ENCODE measurements around the gene PLEKHG2. TPM values are rescaled to one million over a fixed set of nuclear protein-coding genes. Genes with fewer than 3 reads are reported as not detected.

The PLEKHG2 gene
- total and polyA plus RNA-seq, 2 donors, result 13.0 to 30.8 TPM

DNA sequence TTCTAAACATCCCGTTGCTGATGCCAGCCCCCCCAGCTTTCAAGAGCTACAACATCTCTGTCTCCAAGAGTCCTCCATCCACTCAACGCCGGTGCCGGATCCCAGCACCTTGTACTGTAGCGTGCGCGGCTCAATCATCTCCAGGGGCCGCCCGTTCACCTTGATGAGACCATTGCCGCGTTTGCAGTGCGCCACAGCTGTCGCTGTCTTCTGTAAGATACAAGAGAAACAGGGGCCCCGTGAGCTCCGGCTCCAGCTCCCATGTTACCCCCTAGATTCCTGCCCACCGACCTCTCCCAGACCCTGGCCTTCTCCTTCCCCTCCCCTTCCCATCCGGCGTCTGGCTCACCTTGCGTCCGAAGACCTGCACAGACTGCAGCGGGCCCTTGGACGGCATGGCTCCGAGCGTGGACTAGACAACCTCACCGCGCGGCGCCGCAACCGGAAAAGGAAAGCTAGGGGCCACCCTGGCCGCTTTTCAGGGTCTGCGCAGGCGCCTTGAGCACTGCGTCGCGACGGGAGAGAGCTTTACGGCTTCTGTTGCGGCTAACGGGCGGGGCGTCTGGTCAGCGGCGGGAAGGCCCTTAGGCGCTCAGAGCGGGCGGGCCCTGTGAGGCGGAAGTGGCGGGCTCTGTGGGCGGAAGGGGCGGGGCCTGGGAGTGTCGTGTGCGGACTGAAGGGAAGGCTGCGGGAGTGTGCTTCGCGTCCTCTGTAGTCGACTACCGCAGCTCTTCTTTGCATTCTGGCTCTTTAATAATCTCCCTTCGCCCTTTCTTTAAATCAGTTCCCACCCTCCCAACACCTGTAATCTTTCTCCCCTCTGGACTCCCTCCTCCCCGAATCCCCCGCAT lies 23.3 kb downstream of the PLEKHG2 start, which contains the start of gene RPS16:
RPS16 (minus strand) TSS at position 451 of the 851 bp plus-strand sequence; CDS start at position 397, 54 bp downstream.
- peak; percentile 83 to 98 (median 95) for DNase-seq (ENCODE audit: low read depth in 6 of 9, low spot score in 9 of 9)
- Histone ChIP-seq H3K36me3 (ENCODE audit: control insufficient read depth in 2 of 2, insufficient read depth in 2 of 2, low read length in 1 of 2) (peaks cover 26 to 34% of the 10 kb centered on the region in 2 donors), H3K4me1 (ENCODE audit: control insufficient read depth in 2 of 2, insufficient read depth in 2 of 2, low read length in 2 of 2) (peaks cover 11 to 26% of the 10 kb centered on the region in 2 donors), H3K4me3 (ENCODE audit: low read length in 2 of 2) (peak within 1 kb of the TSS; percentile 76 to 86), H3K9me3 (ENCODE audit: control insufficient read depth in 2 of 2, insufficient read depth in 1 of 2, low read length in 1 of 2) (no peaks in the 10 kb centered on the region), H3K27me3 (ENCODE audit: control insufficient read depth in 2 of 2, insufficient read depth in 1 of 2, low read length in 1 of 2) (peaks cover 0 to 6% of the 10 kb centered on the region in 2 donors), H3K27ac (ENCODE audit: low read depth in 1 of 2, low read length in 1 of 2) (peak within 1 kb of the TSS; percentile 86 to 94)
- WGBS, result under 1% methylated on average over 61 of the region's 61 CpGs

DNA sequence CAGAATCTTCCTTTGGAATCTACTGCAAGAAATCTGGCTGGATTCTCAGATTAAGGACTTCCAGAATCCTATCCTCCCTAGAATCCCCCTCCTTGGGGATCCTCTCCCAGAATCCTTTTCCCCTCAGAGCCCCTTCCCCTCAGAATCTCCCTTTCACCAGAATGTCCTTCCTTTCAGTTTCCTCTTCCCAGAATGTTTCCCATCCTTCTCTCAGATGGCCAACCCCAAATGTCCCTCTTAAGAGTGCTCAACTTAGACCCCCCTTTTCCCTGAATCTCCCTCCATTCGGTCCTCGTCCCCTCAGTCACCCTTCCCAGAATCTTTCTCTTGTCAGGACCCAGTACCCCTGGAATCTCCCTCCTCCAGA lies 23.9 kb downstream of the PLEKHG2 start:
- WGBS, result 6% methylated on average over 2 of the region's 2 CpGs
- Histone ChIP-seq H3K27ac (ENCODE audit: low read depth in 1 of 2, low read length in 1 of 2) (peak overlapping the region; percentile 86 to 94), H3K4me3 (ENCODE audit: low read length in 2 of 2) (peak overlapping the region; percentile 76 to 86), H3K9me3 (ENCODE audit: control insufficient read depth in 2 of 2, insufficient read depth in 1 of 2, low read length in 1 of 2) (no peaks in the 10 kb centered on the region), H3K36me3 (ENCODE audit: control insufficient read depth in 2 of 2, insufficient read depth in 2 of 2, low read length in 1 of 2) (peaks cover 26 to 32% of the 10 kb centered on the region in 2 donors), H3K27me3 (ENCODE audit: control insufficient read depth in 2 of 2, insufficient read depth in 1 of 2, low read length in 1 of 2) (peaks cover 0 to 6% of the 10 kb centered on the region in 2 donors), H3K4me1 (ENCODE audit: control insufficient read depth in 2 of 2, insufficient read depth in 2 of 2, low read length in 2 of 2) (peaks cover 11 to 22% of the 10 kb centered on the region in 2 donors)
- no peak for DNase-seq (ENCODE audit: low read depth in 6 of 9, low spot score in 9 of 9)

DNA sequence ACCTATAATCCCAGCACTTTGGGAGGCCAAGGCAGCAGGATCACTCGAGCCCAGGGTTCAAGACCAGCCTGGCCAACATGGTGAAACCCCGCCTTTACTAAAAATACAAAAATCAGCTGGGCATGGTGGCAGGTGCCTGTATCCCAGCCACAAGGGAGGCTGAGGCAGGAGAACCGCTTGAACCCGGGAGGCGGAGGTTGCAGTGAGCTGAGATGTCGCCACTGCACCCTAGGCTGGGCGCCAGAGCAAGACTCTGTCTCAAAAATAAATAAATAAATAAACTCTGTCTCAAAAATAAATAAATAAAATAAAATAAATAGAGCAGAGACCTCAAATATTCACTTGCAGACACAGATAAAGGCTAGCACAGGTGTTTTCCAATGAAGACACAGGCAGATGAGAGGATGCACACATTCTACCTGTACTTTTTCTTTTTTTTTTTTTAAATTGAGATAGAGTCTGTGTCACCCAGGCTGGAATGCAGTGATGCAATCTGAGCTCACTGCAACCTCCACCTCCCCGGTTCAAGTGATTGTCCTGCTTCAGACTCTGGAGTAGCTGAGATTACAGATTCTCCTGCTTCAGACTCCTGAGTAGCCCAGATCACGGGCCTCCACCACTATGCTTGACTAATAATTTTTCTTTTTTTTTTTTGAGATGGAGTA lies 25.9 kb downstream of the PLEKHG2 start:
- H3K4me1 ChIP-seq (ENCODE audit: control insufficient read depth in 2 of 2, insufficient read depth in 2 of 2, low read length in 2 of 2), result peaks cover 11 to 22% of the 10 kb centered on the region in 2 donors
- DNase-seq (ENCODE audit: low read depth in 6 of 9, low spot score in 9 of 9), result no peak
- no peaks in the 10 kb centered on the region for H3K9me3 ChIP-seq (ENCODE audit: control insufficient read depth in 2 of 2, insufficient read depth in 1 of 2, low read length in 1 of 2)
- peaks cover 0 to 6% of the 10 kb centered on the region in 2 donors for H3K27me3 ChIP-seq (ENCODE audit: control insufficient read depth in 2 of 2, insufficient read depth in 1 of 2, low read length in 1 of 2)
- H3K27ac ChIP-seq (ENCODE audit: low read depth in 1 of 2, low read length in 1 of 2), result no peak overlapping the region
- 97% methylated on average over 9 of the region's 9 CpGs for WGBS
- peaks cover 10 to 15% of the 10 kb centered on the region in 2 donors for H3K36me3 ChIP-seq (ENCODE audit: control insufficient read depth in 2 of 2, insufficient read depth in 2 of 2, low read length in 1 of 2)
- no peak overlapping the region for H3K4me3 ChIP-seq (ENCODE audit: low read length in 2 of 2)

DNA sequence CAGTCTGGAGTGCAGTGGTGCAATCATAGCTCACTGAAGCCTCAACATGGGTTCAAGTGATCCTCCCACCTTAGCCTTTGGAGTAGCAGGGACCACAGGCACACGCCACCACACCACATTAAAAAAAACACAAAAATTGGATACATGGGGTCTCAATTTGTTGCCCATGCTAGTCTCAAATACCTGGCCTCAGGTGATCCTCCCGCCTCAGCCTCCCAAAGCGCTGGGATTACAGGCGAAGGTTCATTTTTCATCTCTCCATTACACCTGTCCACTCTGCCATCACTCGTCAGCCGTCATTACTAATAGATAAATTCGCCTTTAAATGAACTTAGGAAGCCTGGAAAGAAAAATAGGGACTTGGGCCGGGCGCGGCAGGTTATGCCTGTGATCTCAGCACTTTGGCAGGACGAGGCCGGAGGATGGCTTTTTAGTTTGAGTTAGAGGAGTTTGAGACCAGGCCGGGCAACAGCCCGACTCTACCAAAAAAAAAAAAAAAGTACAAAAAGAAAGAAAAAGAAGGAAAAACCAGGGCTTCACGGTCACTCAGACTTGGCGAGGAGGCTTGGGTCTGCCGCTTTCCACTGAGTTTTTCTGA lies 32.2 kb downstream of the PLEKHG2 start:
- peak overlapping the region; percentile 96 to 99 for H3K27ac ChIP-seq (ENCODE audit: low read depth in 1 of 2, low read length in 1 of 2)

DNA sequence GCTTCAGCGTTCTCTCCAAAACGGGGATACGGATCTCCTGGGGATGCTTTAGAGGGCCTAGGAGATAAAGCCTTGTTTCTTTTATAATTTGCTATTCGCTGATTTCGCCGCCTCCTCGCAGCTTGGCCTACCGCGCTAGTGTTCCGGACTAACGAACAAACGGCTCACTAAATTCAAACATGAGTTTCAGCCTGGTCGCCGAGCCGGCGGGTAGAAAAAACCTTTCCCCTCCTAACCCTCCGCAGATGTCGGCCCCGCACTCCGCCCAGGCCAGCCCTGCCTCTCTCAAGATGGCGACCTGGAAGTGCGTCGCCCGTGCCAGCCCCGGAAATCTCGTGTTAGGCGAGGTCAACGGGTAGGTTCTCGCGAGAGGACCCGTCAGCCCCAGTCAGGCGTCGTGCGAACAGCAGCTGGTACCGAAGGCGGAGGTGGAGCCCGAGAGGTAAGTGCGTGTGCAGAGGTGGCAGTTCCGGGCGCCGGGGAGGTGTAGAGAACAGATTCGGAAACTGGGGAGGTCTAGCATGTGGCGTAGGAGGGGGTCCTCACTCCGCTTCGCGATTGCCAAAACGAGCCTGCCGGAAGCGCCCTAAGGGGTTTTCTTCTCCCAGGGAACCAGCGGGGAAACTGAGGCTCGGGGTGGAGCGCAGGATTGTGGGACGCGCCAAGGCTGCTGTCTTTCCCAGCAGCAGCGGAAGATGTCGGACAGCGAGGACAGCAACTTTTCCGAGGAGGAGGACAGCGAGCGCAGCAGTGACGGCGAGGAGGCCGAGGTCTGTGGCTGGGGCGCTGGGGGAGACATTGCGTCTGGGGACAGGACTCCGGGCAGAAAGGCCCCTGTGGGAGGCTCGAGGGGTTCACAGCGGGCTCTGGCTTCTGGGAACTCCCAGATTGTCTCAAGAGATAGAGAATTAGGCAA lies 33.0 kb downstream of the PLEKHG2 start, which contains the start of gene SUPT5H:
SUPT5H (plus strand) TSS at position 387 of the 916 bp plus-strand sequence; CDS start at position 696, 309 bp downstream.
- H3K27me3 ChIP-seq (ENCODE audit: control insufficient read depth in 2 of 2, insufficient read depth in 1 of 2, low read length in 1 of 2), result no peaks in the 10 kb centered on the region
- H3K27ac ChIP-seq (ENCODE audit: low read depth in 1 of 2, low read length in 1 of 2), result peak within 1 kb of the TSS; percentile 96 to 99
- peak; percentile 94 to 99 (median 97) for DNase-seq (ENCODE audit: low read depth in 6 of 9, low spot score in 9 of 9)
- peaks cover 3 to 4% of the 10 kb centered on the region in 2 donors for H3K36me3 ChIP-seq (ENCODE audit: control insufficient read depth in 2 of 2, insufficient read depth in 2 of 2, low read length in 1 of 2)
- peaks cover 18 to 21% of the 10 kb centered on the region in 2 donors for H3K4me1 ChIP-seq (ENCODE audit: control insufficient read depth in 2 of 2, insufficient read depth in 2 of 2, low read length in 2 of 2)
- WGBS, result under 1% methylated on average over 68 of the region's 68 CpGs
- H3K9me3 ChIP-seq (ENCODE audit: control insufficient read depth in 2 of 2, insufficient read depth in 1 of 2, low read length in 1 of 2), result no peaks in the 10 kb centered on the region
- peak within 1 kb of the TSS; percentile 79 to 87 for H3K4me3 ChIP-seq (ENCODE audit: low read length in 2 of 2)

More for the DNA sequence above, 32.2 kb downstream of the PLEKHG2 start:
- peak in 1 of 9 donors; percentile 20 for DNase-seq (ENCODE audit: low read depth in 6 of 9, low spot score in 9 of 9)
- H3K9me3 ChIP-seq (ENCODE audit: control insufficient read depth in 2 of 2, insufficient read depth in 1 of 2, low read length in 1 of 2), result no peaks in the 10 kb centered on the region
- peaks cover 3 to 4% of the 10 kb centered on the region in 2 donors for H3K36me3 ChIP-seq (ENCODE audit: control insufficient read depth in 2 of 2, insufficient read depth in 2 of 2, low read length in 1 of 2)
- H3K4me3 ChIP-seq (ENCODE audit: low read length in 2 of 2), result peak overlapping the region; percentile 79 to 87
- 7% methylated on average over 17 of the region's 17 CpGs for WGBS
- peaks cover 18 to 21% of the 10 kb centered on the region in 2 donors for H3K4me1 ChIP-seq (ENCODE audit: control insufficient read depth in 2 of 2, insufficient read depth in 2 of 2, low read length in 2 of 2)
- no peaks in the 10 kb centered on the region for H3K27me3 ChIP-seq (ENCODE audit: control insufficient read depth in 2 of 2, insufficient read depth in 1 of 2, low read length in 1 of 2)

DNA sequence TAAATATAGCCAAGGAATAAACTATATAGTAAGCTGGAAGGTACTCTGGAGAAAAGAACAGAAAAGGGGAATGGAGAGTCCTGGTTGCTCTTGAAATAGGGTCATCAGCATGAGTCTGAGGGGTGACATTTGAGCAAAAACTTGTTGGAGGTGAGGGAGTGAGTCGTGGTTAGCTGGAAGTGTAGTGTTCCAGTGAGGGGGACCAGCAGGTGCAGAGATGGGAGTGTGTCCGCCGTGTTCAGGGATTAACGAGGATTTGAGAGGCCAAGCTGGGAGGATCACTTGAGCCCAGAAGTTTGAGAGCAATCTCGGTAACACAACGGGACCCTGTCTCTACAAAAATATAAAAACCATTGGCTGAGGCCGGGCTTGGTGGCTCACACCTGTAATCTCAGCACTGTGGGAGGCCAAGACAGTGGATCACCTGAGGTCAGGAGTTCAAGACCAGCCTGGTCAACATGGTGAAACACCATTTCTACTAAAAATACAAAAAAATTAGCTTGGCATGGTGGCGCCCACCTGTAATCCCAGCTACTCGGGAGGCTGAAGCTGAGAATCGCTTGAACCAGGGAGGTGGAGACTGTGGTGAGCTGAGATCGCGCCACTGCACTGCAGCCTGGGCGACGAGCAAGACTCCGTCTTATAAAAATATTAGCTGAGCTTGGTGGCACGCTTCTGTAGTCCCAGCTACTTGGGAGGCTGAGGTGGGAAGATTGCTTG lies 34.1 kb downstream of the PLEKHG2 start:
- Histone ChIP-seq H3K9me3 (ENCODE audit: control insufficient read depth in 2 of 2, insufficient read depth in 1 of 2, low read length in 1 of 2) (no peaks in the 10 kb centered on the region), H3K36me3 (ENCODE audit: control insufficient read depth in 2 of 2, insufficient read depth in 2 of 2, low read length in 1 of 2) (peaks cover 6 to 8% of the 10 kb centered on the region in 2 donors), H3K27ac (ENCODE audit: low read depth in 1 of 2, low read length in 1 of 2) (no peak overlapping the region), H3K4me1 (ENCODE audit: control insufficient read depth in 2 of 2, insufficient read depth in 2 of 2, low read length in 2 of 2) (peaks cover 18 to 21% of the 10 kb centered on the region in 2 donors), H3K27me3 (ENCODE audit: control insufficient read depth in 2 of 2, insufficient read depth in 1 of 2, low read length in 1 of 2) (no peaks in the 10 kb centered on the region), H3K4me3 (ENCODE audit: low read length in 2 of 2) (peak overlapping the region; percentile 79 to 87)
- 92% methylated on average over 16 of the region's 16 CpGs for WGBS
- DNase-seq (ENCODE audit: low read depth in 6 of 9, low spot score in 9 of 9), result no peak

DNA sequence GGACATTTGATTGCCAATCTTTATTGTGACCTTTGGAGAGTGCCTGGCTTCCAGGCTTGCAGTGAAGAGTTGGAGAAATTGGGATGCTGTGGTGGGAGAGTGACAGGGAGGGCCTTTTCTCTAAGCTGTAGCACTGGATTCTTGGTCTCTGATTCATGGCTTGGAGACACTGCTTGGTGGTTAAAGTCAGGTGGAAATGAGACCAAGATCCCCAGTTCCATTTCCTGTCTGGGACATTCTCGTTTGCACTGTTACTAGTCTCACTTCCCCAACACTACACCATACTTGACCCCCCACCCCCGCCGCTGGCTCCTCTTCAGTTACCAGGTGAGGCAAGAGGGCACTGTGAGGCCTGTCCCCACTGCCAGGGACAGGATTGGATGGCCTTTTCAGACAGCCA lies 35.8 kb downstream of the PLEKHG2 start:
- WGBS, result 62% methylated on average over 3 of the region's 3 CpGs
- no peak overlapping the region for H3K4me3 ChIP-seq (ENCODE audit: low read length in 2 of 2)
- H3K36me3 ChIP-seq (ENCODE audit: control insufficient read depth in 2 of 2, insufficient read depth in 2 of 2, low read length in 1 of 2), result peaks cover 9 to 23% of the 10 kb centered on the region in 2 donors
- H3K9me3 ChIP-seq (ENCODE audit: control insufficient read depth in 2 of 2, insufficient read depth in 1 of 2, low read length in 1 of 2), result no peaks in the 10 kb centered on the region
- no peaks in the 10 kb centered on the region for H3K27me3 ChIP-seq (ENCODE audit: control insufficient read depth in 2 of 2, insufficient read depth in 1 of 2, low read length in 1 of 2)
- no peak overlapping the region for H3K27ac ChIP-seq (ENCODE audit: low read depth in 1 of 2, low read length in 1 of 2)
- peaks cover 18 to 21% of the 10 kb centered on the region in 2 donors for H3K4me1 ChIP-seq (ENCODE audit: control insufficient read depth in 2 of 2, insufficient read depth in 2 of 2, low read length in 2 of 2)
- no peak for DNase-seq (ENCODE audit: low read depth in 6 of 9, low spot score in 9 of 9)
